ENCODE data around the gene FGF12. TPM values are rescaled to one million over a fixed set of nuclear protein-coding genes. Genes with fewer than 3 reads are reported as not detected.
"Not testable (repeated sequence)": the region's sequence is repeated elsewhere in the genome, so short reads cannot be mapped to it uniquely, and the experiment has no call there.

Gene FGF12
- total RNA-seq, 1 experiment from 2014 or later, result 0.07 TPM

GRCh38 chr3:192577811-192578210 is 149.5 kb downstream of the FGF12 start (continued):
- TF ChIP-seq EZH2phosphoT487 (IDR thresholded peaks at IDR 0.05; ENCODE audit: borderline replicate concordance) (no peak), CEBPB (IDR thresholded peaks at IDR 0.05; ENCODE audit: low read depth) (no peak), REST (IDR thresholded peaks at IDR 0.05; ENCODE audit: low read depth) (no peak), JUND (IDR thresholded peaks at IDR 0.05) (no peak), FOSL1 (IDR thresholded peaks at IDR 0.05; ENCODE audit: low read depth) (no peak), SRF (IDR thresholded peaks at IDR 0.05; ENCODE audit: low read depth) (no peak)

DNA sequence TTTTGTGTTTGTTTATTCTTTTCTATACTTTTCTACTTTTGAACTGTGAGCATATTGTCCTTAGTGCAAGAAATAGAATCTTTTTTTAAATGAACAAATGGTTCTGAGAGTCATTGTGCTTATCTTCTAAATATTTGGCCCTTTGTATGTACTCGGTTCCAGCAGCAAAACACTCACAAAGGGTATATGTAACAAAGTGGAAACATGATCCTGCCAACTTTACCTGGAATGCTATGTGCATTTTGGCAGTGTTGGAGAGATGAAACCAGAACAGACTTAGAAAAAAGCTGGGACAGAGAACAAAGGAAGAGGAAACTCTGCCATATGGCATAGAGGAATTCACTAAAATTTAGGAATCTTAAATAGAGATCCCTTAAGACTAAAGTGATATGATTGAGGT is 150.1 kb downstream of the FGF12 start:
- no TSS peak for BruUV-seq (replicated peaks)
- Histone ChIP-seq H3K9me3 (ENCODE audit: control insufficient read depth in 1 of 2, insufficient read depth in 1 of 2, low read depth in 1 of 2, low read length in 2 of 2) (no peaks in the 10 kb centered on the region), H2AFZ (ENCODE audit: low read depth, low read length, poor library complexity, severe bottlenecking) (no peak overlapping the region), H3K4me2 (ENCODE audit: low read length) (no peak overlapping the region), H3K9ac (ENCODE audit: low read length) (no peak overlapping the region), H3K4me1 (ENCODE audit: control insufficient read depth in 1 of 2, insufficient read depth in 2 of 2, low read length in 2 of 2) (no peaks in the 10 kb centered on the region), H3K27ac (ENCODE audit: low read depth, low read length) (no peak overlapping the region), H3K9me2 (ENCODE audit: insufficient read depth) (no peaks in the 10 kb centered on the region), H3K27me3 (ENCODE audit: insufficient read depth, low read length) (peaks cover 10% of the 10 kb centered on the region; the same call in 1 of the 2 replicates), H3K4me3 (replicated peaks in 1 of 2; ENCODE audit: low read depth in 1 of 2, low read length in 2 of 2) (no peak overlapping the region), H3K79me2 (ENCODE audit: insufficient read depth, low read length) (no peaks in the 10 kb centered on the region), H3K36me3 (ENCODE audit: control insufficient read depth in 1 of 2, insufficient read depth in 2 of 2, low read length in 2 of 2) (no peaks in the 10 kb centered on the region), H4K20me1 (ENCODE audit: insufficient read depth) (no peaks in the 10 kb centered on the region)
- TF ChIP-seq CEBPB (IDR thresholded peaks at IDR 0.05; ENCODE audit: low read depth) (no peak), JUND (IDR thresholded peaks at IDR 0.05) (no peak), ELF1 (IDR thresholded peaks at IDR 0.05; ENCODE audit: borderline replicate concordance, low read depth) (no peak)
- TF ChIP-seq, protein P1, sequence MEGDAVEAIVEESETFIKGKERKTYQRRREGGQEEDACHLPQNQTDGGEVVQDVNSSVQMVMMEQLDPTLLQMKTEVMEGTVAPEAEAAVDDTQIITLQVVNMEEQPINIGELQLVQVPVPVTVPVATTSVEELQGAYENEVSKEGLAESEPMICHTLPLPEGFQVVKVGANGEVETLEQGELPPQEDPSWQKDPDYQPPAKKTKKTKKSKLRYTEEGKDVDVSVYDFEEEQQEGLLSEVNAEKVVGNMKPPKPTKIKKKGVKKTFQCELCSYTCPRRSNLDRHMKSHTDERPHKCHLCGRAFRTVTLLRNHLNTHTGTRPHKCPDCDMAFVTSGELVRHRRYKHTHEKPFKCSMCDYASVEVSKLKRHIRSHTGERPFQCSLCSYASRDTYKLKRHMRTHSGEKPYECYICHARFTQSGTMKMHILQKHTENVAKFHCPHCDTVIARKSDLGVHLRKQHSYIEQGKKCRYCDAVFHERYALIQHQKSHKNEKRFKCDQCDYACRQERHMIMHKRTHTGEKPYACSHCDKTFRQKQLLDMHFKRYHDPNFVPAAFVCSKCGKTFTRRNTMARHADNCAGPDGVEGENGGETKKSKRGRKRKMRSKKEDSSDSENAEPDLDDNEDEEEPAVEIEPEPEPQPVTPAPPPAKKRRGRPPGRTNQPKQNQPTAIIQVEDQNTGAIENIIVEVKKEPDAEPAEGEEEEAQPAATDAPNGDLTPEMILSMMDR (IDR thresholded peaks at IDR 0.05 in 2 of 3, conservative IDR thresholded peaks at IDR 0.05 in 1 of 3; ENCODE audit: borderline replicate concordance in 1 of 3, insufficient read depth in 1 of 3, low read depth in 2 of 3, low read length in 2 of 3), result no peak
- ChIA-PET CTCF (no interaction called here), POLR2A (no interaction called here), RAD21 (ENCODE audit: low non-redundant PET in 1 of 2, low total read pairs in 2 of 2, uncharacterized antibody in 2 of 2, unreplicated experiment in 2 of 2) (no interaction called here)
- ATAC-seq (no peak), DNase-seq (ENCODE audit: low read depth, low spot score) (no peak)
- intact Hi-C loops (cut with micrococcal nuclease), result no loop called here

DNA sequence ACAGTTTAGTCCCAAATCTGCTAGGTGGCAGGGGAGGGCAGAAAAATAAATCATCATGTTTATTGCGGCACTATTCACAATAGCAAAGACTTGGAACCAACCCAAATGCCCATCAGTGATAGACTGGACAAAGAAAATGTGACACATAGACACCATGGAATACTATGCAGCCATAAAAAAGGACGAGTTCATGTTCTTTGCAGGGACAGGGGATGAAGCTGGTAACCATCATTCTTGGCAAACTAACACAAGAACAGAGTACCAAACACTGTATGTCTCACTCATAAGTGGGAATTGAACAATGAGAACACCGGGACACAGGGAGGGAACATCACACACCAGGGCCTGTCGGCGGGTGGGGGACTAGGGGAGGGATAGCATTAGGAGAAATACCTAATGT is 150.6 kb downstream of the FGF12 start:
- H4K20me1 ChIP-seq (ENCODE audit: insufficient read depth); H3K9me2 ChIP-seq (ENCODE audit: insufficient read depth); H3K27ac ChIP-seq (ENCODE audit: low read depth, low read length); RAD21 ChIA-PET (ENCODE audit: low non-redundant PET in 1 of 2, low total read pairs in 2 of 2, uncharacterized antibody in 2 of 2, unreplicated experiment in 2 of 2); H3K36me3 ChIP-seq (ENCODE audit: control insufficient read depth in 1 of 2, insufficient read depth in 2 of 2, low read length in 2 of 2); BruUV-seq (replicated peaks); H3K9me3 ChIP-seq (ENCODE audit: control insufficient read depth in 1 of 2, insufficient read depth in 1 of 2, low read depth in 1 of 2, low read length in 2 of 2); ATAC-seq; POLR2A ChIA-PET; H3K4me2 ChIP-seq (ENCODE audit: low read length); H2AFZ ChIP-seq (ENCODE audit: low read depth, low read length, poor library complexity, severe bottlenecking); intact Hi-C loops (cut with micrococcal nuclease); CTCF ChIA-PET; H3K9ac ChIP-seq (ENCODE audit: low read length); H3K4me3 ChIP-seq (replicated peaks in 1 of 2; ENCODE audit: low read depth in 1 of 2, low read length in 2 of 2); DNase-seq (ENCODE audit: low read depth, low spot score); H3K4me1 ChIP-seq (ENCODE audit: control insufficient read depth in 1 of 2, insufficient read depth in 2 of 2, low read length in 2 of 2); H3K79me2 ChIP-seq (ENCODE audit: insufficient read depth, low read length): not testable (repeated sequence)
- H3K27me3 ChIP-seq (ENCODE audit: insufficient read depth, low read length), result peaks cover 15% of the 10 kb centered on the region; the same call in 1 of the 2 replicates
